IPS-NIHi11 (cell line): ENCODE measurements around the gene ZNF22.
A peak's percentile ranks its signal among the peaks of the same experiment; 100 is the strongest.

Experiments
- DNase-seq: peaks from one replicate; pipeline ENCODE4 v3.0.0; 2012; ENCODE audit warnings: mixed read lengths, low spot score

ZNF22 gene

GRCh38 chr10:45000752-45001380 is at the start of gene ZNF22:
ZNF22 (plus strand) TSS chr10:45000923; CDS start chr10:45003369, 2,446 bp downstream.
- peak; percentile 84 for DNase-seq

DNA sequence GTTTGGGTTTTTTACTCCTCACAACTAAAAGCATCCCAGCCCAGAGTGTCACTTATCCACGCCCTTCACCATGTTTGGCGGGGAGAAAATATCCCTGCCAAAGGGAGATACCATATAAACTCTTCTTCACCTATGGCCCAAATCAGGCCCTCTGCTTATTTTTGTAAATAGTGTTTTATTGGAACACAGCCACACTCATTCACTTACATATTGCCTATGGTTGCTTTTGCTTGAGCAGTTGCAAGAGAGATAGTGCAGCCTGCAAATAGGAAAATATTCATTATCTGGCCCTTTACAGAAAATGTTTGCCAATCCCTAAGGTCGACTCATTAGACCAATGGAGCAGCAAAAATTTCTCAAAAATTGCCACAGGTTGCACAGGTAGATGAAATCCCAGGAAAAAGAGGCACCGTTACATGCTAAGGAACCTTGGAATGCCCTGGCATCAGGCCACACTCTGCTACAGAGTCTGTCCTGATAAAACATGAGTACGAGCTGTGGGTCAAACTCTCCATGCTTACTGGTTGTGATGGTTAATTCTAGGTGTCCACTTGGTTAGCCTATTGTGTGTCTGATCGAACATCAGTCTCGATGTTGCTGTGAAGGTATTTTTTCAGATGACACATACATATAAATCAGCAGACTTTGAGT is 49.0 kb upstream of the ZNF22 start:
- no peak for DNase-seq

DNA sequence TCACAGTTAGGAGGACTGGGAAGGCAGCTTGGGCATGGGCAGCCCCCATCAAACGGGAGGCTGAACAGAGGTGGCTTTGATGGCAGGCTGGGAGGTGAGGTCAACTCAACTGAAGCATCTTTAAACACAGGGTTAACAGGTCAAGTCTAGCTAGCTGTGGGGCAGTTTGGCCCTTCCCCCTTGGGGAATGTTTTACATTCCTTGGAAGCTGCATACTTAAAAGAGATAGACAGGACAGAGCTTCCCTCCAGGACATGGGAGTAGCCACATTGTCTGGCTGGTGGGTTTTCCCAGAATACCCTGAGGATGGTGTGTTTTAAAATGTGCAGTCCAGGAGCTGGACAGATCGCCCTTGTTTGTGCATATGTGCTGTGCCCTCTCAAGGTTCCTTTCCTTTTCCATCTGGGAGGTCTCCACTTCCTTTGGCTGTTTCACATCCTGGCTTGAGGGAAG is 47.9 kb upstream of the ZNF22 start:
- no peak for DNase-seq

DNA sequence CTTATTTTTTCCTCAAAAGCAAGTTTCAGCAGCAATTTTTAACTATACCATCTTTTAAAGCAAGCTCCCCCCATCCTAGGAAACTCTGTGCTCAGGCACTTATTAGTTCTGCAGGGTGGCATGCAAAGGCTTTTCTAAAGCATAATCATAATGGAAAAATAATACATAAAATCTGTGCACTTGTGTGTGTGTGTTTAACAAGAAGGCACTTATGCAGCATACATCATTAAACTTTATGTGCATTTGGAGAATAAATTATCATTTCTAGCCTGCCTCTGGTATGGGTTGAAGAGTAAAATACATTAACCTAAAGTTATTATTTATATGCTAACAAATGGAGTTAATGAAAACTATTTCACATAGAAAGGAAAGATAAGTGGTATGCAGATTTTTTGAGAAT is 46.7 kb upstream of the ZNF22 start:
- no peak for DNase-seq

DNA sequence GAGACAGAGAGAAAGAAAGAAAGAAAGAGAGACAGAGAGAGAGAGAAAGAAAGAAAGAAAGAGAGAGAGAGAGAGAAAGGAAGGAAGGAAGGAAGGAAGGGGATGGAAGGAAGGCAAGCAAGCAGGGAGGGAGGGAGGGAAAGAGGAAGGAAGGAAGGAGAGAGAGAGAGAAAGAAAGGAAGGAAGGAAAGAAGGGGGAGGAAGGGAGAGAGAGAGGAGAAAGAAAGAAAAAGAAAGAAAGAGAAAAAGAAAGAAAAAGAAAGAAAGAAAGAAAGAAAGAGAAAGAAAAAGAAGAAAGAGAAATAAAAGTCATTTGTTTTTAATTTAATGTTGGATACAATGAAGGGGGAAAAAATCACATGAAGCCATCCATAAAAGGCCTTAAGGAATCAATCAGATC is 45.8 kb upstream of the ZNF22 start:
- DNase-seq: no peak

DNA sequence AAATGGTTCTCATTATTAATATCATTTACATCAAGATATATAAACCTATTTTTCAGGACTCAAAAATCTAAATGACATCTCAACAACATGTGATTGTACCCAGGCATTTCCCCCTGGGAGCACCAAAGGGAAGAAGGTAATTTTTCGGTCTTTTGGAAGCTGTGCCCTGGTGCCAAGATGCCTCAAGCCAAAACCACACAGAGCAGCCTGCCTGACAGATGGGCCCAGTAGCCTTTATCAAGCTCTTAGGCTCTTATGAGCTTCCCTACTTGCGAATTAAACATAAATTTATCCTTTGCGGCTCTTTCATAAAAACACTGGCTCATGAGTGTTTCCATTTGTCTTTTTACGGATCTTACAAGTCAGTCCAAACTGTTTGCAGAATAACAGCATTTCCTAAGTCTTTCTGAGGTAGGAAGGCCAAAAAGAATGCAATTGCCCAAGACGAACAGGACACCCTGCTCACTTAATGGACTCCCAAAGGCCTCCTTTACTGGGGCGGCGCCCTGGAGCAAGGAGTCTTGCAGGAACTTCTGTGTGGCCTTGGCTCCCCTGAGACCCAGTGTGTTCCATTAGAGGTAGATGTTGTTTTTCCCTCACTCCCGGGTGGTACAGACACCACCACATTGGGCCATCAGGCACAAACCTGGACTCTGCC is 45.2 kb upstream of the ZNF22 start:
- no peak for DNase-seq

- DNase-seq: no peak
These were observed 44.5 kb upstream of the ZNF22 start for GRCh38 chr10:44956226-44956625.

- no peak for DNase-seq
These were observed 43.7 kb upstream of the ZNF22 start for GRCh38 chr10:44956717-44957706.

GRCh38 chr10:44958196-44958897 is 42.4 kb upstream of the ZNF22 start:
- DNase-seq: no peak

DNA sequence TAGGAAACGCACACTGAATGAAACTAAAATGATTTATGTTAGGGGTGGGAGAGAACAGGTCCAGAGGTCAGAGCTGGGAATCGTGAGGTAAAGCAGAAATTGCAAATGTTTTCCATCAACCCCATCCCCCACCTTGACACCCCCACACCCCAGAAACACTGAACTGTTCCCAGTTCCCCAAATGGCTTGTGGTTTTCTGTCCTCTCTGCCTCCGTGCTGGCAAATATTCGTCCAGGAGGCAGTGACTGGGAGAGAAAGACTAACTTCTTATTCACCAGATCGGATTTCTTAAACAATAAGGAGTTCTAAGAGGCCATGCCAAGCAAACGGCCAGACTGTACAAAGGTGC is 41.9 kb upstream of the ZNF22 start:
- no peak for DNase-seq

DNA sequence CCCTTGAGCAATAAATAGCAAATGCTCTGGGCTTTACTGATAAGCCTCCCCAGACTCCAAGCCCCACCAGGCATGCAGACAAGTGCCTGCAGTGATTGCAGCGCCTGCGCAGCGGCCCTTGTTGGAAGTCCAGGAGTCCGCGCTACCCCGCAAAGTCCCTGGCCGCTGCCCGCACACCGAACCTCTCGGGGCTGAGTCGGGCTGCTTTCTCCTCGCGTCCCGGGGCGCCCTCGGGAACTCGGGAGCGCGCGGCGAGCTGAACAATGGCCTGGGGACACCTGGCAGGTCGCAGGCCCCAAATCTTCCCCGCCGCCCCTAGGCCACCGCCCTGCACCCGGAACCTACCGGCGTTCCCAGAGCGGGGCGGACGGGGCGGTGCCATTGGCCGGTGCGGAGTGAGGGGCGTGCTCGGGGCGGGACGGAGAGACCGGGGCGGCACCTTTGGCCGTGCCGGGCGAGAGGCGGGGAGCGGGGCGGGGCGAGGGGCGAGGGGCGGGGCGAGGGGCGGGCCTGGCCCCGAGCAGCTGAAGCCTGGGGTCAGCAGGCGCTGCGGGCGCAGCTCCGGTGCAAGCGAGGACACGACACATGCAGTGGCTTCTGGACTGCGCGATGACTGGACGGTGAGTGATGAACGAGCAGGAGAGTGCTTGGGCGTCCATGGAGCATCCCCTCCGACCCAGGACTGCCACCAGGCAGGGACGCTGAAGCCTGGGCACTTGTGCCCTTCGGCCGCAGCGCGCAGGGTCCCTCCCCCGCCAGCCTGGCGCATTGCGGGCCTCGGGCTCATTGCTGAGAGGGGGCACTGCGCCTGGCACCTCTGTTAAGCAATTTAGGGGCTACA is 41.3 kb upstream of the ZNF22 start, which contains the start of gene RASSF4:
TSS of gene RASSF4 (plus strand) at position 556 of the 841 bp plus-strand sequence. CDS start 10,401 bp downstream, outside the sequence.
- peak; percentile 99 for DNase-seq

GRCh38 chr10:44960088-44960460 is 40.6 kb upstream of the ZNF22 start:
- DNase-seq: no peak

DNA sequence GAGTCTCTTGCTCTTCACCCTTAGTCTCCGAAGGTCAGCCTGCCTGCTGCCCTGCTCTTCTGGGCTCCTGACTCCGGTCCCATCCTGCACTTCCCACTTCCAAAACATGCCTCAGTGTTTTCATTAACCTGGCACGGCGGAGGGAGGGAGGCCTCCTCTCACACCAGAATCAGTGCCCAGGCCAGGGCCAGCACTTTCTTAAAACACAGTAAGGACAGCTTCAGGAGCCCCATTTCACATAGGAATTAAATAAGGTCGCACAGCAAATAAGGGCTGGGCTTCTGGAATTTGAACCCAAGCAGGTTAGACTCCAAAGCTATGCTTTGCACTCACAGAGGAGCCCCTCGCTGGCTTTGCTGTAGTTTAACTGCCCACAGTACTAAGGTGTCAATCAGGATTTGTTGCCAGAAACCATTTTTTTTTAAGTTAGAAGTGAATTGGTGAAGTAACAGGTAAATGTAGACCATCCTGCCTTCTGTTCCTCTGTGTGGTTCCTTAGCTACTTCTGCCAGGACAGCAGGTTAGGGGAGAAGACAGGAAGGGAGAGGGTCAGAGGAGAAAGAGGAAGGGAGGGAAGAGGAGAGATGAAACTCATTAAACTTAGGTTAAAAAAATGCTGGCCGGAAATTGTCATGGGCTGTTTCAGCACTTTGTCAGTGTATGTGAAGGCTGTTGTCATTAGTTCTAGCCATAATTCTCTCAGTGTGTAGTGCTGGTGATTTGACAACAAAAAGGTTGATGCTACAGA is 40.1 kb upstream of the ZNF22 start:
- DNase-seq: no peak

- no peak for DNase-seq
These were observed 39.5 kb upstream of the ZNF22 start for GRCh38 chr10:44961230-44961571.

GRCh38 chr10:44961931-44962750 is 38.6 kb upstream of the ZNF22 start:
- no peak for DNase-seq

DNA sequence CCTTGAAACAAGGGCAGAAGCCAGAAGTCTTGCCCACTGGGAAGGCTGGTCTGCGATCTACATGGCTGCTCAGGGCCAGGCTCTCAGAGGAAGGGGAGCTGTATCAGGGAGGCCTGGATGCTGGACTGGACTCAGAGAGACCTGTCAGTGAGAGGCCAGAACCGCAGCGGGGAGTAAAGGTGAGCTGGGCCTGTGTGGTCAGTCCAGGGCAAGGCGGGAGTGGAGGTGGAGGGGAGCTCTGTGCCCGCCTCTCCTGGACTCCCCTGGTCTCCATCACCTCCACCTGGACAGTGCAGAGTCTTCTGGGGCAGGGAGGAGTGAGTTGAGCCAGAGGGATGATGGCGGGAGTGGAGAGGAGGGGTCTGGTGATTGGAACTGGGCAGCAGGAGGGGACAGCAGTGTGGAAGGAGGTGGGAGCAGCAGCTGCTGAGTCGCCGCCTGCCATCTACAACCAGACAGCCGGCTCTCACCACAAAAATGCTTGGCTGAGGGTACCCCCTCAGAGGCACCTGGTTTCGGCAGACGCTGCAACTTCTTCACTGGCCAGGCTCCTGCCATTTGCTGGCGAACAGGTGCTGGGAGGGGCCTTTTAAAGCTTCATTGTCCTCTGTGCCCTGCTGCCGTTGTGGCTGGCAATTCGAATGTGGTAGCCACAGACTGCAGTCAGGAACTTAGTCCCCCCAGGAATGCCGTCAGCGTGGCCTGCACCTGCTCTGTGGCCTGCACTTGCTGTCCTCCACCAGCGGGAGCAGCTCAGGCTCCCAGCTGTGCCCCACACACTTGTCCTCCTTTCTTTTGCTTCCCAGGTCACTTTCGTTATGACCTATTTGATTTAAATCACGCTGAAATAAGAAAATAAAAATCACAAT is 37.6 kb upstream of the ZNF22 start:
- DNase-seq: no peak

DNA sequence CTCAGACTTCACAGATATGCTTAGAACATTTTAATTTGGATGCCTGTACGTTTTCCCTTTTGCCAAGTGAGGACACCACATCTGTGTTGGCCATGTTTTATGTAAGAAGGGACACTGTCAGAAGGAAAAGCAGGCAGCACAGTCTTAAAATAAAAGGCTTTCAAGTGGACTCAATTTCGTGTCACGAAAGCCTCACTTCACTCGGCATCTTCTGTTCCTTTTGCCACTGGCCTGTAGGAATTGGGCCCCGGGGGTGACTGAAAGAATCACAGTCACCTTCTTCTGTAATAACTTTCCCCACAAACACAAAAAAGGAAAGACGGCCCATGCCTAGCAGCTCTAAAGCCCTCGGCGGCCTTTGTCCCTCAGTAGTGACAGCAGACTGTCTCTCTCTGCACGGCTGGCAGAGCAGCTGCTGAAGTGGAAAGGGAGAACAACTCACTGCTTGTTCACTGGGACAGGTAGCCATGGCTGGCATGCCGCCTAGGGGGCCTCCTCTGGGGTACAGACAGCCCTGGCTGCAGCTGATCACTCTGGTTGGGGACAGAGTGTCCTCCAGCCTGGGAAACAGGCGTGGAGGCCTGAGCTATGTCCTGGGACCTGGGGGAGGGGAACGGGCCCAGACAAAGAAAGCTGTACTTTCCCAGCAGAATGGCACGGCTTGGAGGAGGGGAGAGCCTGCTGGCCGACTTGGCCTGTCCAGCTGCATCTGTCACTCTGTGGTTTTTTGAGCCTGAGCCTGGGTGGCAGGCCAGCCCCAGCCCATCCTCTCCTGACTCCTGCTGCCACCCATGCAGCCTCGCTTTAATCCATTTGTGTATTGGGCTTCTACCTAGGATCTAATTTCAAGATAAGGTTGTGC is 36.7 kb upstream of the ZNF22 start:
- no peak for DNase-seq
